NCI-H1048 (cell line): ENCODE results near the gene COL26A1.
"Not testable (repeated sequence)": the region's sequence is repeated elsewhere in the genome, so short reads cannot be mapped to it uniquely, and the experiment has no call there.

Experiments used
- DNase-seq: peaks from one replicate; lab custom pipeline; 2025; lab: John Stamatoyannopoulos, UW

COL26A1 gene

DNA sequence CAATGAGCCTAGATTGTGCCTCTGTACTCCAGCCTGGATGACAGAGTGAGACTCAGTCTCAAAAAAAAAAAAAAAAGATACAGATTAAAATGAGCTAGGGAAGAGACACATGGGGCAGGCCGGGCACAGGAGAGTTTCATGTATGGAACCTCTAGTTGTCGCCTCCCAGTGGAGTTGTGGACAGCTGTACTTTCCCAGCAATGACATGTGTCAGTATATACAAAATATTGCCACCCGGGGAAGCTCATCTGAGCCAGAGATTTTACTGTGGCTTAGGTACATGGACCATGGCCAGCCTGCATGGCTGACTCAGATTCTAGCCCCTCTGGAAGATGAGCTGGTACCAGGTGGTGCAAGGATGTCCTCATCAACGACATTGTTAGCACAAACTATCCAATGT, 87.4 kb downstream of the COL26A1 start:
- no peak for DNase-seq

DNA sequence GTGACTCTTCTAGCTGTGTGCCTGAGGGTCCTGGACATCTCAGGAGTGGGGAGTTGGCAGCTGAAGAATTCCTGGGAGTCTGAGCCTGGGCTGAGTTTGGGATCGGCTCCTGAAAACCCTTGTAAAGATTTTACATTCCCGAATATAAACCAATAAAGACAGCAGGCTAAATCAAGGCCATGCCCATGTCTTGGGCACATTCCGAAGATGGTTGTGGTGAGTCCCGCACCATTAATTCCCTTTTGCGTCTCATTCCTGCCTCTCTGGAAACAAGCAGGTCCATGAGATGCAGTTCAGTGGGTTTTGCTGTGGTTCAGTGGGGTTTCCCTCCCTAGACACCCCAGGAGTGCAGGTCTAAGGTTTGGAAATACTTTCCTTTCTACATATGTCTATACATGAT, 90.9 kb downstream of the COL26A1 start:
- no peak for DNase-seq

DNA sequence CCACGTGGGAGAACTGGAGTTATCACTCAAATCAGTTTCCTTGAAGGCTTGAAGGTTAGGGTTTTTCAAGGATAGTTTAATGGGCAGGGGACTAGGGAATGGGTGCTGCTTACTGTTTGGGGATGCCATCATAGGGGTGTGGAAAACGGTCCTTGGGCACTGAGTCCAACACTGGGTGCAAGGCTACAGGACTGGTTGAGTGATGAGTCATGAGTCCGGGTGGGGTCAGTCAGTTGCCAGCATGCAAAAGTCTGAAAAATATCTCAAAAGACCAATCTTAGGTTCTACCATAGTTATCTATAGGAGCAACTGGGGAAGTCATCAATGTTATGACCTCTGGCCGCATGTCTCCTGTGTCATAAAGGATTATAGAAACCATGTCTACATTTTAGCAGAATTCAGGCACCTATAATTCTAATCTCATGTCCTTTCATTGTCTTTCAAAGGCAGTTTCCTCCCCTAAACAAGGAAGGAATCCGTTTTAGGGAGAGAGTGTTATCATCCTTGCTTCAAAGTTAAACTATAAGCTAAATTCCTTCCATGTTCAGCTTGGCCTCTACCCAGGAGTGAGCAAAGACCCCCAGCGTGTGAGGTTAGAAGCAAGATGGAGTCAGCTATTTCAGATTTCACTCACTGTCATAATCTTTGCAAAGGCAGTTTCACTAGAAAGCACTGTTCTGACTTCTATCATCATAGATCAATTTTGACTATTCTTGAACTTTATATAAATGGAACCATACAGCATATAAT, 94.5 kb downstream of the COL26A1 start:
- no peak for DNase-seq

DNA sequence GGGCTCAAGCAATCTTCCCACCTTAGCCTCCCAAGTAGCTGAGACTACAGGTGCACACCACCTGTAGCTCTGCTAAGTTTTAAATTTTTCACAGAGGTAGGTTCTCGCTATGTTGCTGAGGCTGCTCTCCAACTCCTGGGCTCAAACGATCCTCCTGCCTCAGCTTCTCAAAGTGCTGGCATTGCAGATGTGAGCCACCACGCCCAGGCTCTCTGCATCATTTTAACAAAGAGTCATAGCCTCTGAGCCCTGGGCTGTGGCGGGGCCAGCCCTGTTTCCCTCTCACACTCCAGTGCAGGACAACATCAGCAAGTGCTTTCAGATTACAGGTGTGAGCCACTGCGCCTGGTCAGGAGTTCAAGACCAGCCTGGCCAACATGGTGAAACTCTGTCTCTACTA, 102.5 kb downstream of the COL26A1 start:
- DNase-seq = no peak

DNA sequence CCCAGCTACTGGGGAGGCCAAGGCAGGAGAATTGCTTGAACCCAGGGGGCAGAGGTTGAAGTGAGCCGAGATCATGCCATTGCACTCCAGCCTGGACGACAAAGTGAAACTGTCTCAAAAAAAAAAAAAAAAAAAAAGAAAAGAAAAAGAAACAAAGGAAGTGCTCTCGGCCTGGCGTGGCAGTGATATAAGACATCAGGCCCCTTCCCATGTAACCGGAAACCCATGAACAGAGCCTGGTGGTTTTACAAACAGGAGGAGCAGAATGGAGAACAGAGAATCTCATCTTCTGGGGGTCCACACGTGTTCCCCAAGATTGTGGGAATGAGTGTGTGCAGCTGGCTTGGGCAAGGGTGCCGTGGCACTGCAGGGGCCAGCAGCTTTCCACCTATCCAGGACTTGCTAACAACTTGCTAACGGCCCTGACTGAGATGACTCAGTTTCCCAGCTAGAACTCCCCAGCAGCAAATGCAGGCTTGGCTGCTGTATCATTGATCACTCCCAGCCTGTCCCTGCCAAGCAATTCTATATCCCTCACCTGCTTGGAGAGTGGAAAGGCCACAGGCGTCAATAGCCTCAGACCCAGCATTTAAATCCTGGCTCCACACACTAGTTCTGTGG, 103.0 kb downstream of the COL26A1 start:
- no peak for DNase-seq

DNA sequence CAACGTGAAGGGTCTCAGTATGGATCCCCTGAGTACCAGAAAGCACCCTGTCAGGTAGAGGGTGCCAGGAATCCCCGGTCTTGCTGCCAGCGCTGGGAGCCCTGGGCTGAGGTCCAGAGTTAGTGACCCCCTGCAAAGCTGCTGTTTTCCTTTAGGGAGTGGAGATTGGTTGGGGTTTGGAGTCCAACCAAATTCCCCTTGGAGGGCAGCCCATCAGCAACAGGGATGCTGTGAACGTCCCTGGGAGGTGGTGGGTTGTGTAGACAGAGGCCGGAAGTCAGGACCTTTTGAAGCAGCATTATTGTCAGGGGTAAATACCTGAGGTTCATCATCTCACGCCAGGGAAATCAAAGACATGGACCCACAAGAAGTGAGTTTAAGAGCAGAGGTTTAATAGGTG, 104.2 kb downstream of the COL26A1 start:
- DNase-seq = no peak

DNA sequence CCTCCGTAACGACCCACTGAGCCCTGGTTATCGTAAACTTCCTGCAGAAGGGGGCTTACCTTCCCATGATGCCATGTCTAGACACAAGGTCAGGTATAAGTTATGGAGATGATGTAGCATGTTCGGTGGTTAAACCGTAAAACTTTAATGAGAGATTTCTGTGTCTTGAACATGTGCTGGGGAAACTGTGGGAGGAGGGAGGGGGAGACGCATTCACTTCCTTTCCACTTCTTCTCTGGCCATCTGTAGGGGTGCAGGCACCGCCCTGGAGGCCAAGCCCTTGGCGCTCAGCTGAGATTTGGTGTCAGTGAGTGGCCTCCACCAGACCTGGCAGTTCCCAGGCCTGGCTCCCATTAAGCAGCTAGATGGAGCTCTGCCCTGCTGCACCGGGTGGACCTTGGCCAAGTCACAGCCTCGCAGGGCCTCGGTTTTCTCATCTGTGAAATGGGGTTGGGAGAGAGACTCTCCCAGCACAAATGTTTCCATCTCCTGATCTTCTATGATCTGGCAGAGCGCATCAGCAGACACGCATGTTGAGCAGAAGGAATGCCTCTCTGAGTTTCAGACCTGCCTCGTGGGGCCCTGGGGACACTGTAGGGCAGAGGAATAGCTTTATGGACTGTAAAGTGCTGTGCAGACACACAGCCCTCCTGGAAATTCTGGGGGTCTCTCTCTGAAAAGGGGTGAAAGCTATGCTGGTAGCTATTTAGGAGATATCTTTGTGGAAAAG, 106.0 kb downstream of the COL26A1 start:
- DNase-seq = no peak

DNA sequence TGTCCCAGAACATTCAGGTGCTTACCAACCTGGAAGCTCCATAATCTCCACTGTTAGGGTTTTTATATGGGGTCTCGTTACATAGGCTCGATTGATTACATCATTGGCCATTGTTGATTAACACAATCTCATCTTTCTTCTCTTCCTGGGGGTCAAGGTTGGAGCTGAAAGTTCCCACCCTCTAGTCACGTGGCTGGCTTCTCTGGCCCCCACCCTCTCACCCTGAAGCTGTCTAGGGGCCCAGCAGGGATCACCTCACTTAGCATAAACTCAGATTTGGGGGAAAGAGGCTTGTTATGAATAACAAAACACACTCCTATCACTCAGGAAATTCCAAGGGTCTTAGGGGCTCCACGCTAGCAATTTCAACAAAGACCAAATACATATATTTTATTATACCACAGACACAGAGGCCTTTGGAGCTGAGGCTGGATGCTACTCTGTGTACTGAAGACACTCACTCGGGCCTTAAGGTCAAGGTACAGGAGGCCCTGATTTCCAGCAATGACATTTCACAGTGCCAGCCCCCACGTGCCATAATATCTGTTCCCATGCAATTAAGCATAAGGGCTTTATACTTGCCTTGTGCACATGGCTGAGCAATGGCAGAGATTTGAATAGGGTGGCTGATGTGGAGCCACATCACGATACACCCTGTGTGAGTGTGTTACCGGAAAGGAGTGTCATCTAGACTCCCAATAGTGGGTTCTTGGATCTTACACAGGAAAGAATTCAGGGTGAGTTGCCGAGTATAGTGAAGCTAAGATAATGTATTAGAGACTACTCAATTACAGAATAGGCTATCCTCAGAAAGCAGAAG, 108.2 kb downstream of the COL26A1 start:
- no peak for DNase-seq

DNA sequence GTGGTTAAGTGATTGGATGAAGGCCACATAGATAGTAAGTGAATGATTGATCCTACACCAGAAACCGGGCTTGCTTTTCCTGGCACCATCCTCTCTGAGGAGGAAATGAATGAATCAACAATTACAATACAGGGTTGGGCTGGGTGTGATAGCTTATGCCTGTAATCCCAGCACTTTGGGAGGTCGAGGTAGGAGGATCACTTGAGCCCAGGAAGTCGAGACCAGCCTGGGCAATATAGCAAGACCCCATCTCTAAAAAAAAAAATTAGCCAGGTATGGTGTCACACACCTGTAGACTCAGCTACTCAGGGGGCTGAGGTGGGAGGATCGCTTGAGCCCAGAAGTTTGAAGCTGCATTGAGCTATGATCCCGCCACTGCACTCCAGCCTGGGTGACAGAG, 111.5 kb downstream of the COL26A1 start:
- no peak for DNase-seq

DNA sequence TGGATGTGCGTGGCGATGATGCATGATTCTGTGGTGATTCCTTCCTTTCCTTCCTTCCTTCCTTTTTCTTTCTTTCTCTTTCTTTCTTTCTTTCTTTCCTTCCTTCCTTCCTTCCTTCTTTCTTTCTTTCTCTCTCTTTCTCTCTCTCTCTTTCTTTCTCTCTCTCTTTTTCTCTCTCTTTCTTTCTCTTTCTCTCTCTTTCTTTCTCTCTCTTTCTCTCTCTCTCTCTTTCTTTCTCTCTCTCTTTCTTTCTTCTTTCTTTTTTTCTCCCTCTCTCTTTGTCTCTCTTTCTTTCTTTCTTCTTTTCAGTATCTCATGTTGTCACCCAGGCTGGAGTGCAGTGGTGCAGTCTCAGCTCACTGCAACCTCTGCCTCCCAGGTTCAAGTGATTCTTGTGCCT, 113.0 kb downstream of the COL26A1 start:
- DNase-seq = not testable (repeated sequence)

DNA sequence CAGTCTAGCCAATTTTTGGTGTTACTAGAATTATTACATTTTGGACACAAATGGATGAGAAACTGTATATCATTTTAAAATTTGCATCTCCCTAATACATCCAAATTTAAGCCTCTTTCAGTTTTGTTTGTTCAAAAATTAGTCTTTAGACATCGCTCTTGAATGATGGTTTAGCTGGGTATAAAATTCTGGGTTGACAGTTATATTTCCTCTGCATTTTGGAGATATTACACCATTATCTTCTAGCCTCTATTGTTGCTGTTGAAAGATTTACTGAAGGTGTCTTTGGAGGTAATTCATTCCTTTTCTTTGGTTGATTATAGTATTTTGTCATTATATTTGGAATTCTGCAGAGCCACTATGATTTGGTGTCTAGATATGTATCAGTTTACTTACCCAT, 116.5 kb downstream of the COL26A1 start:
- DNase-seq = no peak

DNA sequence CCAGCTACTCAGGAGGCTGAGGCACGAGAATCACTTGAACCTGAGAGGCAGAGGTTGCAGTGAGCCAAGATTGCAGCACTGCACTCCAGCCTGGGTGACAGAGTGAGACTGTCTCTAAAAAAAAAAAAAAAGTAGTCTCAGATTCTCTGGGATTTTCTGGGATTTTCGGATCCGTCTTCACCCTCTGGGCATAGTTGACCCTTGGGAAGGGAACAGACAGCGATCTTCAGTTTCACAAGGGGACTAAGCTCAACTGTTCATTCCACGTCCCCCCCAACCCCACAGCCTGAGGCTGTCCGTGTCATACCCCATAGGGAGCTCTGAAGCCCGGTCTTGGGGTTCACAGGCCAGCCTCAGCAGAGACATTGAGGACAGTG, 123.4 kb downstream of the COL26A1 start:
- not testable (repeated sequence) for DNase-seq

DNA sequence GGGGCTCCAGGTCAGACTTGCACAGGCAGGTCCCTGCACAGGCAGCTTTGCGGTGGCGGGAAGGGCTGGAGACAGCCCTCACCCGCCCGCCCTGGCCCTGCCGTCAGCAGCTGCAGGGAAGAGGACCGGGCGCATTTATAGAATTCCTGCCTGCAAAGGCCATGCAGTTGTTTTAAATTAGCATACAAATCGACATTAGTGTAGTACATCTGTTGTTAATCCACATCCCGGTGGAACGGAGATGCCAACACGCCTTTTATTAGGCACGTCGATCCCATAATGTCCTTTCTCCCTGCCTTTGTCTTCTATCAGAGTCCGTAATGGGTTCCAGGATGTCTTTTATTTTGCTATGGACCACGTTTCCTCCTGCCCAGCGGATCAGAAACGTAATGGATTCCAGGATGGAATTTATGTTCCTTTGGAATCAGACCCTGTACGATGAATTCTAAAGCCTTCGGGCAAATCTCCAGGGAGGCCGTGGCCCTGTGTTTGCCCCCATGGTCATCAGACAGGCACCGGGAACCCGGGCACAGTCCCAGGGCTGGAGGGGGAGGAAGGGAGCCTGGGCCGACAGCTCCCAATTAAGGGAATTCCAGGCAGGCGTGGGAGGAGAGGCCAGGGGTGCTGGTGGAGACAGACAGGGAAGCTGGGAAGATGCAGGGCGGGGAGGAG, 123.9 kb downstream of the COL26A1 start:
- DNase-seq = no peak

DNA sequence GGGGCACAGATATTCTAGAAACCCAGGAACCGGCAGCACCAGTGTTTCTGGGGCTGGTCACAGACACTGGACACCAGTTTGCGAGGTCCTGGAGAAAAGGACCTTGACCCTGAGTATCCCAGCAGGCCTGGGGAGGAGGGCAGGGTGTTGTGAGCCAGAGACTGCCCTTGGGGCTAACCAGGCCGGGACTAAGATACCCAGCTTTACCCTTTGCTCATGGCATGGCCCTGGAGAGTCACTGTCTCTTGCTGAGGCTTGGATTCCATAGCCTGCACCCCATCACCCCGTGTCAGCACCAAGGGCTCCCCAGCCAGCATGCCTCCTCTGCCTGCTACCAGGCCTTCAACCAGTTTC, 124.4 kb downstream of the COL26A1 start:
- no peak for DNase-seq

DNA sequence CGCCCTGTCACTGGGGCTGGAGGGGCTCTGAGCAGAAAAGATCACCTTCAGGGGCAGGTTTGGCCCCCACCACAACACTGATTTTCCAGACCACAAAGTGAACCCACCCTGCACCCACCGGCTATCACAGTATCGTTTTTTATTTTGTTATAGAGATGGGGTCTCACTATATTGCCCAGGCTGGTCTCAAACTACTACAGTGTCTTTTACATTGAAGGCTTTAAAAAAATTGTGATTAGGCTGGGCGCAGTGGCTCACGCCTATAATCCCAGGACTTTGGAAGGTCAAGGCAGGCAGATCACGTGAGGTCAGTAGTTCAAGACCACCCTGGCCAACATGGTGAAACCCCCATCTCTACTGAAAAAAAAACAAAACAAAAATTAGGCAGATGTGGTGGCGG, 125.1 kb downstream of the COL26A1 start:
- DNase-seq = no peak

DNA sequence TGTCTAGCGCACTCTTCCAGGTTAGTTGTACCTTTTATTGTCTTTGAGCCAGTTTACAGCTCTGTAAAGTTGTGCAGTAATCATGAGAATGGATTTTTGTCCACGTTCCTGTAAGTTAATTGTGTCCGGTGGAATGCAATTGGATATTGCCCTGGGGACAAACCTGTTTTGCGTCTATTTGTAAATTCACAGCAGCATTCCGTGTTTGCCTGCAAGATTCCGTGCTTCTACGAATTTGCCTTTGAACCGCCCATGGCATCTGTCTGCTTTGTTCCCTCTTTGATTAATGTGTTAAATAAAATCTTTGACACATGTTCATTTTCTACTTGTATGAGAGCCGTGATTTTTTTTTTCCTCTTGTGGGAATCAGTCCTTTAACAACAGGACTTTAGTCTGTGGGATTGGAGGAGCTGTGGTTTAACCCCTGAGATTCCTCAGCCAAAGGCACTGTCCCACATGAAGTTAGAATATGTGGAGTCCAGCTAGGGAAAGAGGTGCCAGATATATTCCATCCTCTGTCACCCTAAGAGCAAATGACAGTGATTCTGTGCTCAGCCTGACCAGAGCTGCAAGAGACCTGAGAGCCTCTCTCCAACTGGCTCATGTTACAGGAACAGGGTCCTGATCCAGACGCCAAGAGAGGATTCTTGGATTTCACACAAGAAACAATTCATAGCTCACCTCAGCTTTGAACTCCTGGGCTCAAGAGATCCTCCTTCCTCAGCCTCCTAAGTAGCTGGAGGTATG, 126.3 kb downstream of the COL26A1 start:
- DNase-seq = peak; percentile 11

DNA sequence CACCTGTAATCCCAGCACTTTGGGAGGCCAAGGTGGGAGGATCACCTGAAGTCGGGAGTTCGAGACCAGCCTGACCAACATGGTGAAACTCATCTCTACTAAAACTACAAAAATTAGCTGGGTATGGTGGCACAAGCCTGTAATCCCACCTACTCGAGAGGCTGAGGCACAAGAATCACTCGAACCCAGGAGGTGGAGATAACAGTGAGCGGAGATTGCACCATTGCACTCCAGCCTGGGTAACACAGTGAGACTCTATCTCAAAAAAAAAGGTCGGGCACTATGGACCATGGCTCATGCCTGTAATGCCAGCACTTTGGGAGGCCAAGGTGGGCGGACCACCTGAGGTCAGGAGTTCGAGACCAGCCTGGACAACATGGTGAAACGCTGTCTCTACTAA, 127.8 kb downstream of the COL26A1 start:
- not testable (repeated sequence) for DNase-seq

DNA sequence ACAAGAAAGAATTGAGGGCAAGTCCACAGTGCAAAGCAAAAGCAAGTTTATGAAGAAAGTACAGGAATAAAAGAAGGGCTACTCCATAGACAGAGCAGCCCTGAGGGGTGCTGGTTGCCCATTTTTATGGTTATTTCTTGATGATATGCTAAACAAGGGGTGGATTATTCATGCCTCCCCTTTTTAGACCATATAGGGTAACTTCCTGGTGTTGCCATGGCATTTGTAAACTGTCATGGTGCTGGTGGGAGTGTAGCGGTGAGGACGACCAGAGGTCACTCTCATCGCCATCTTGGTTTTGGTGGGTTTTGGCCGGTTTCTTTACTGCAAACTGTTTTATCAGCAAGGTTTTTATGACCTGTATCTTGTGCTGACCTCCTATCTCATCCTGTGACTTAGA, 128.8 kb downstream of the COL26A1 start:
- DNase-seq = not testable (repeated sequence)

DNA sequence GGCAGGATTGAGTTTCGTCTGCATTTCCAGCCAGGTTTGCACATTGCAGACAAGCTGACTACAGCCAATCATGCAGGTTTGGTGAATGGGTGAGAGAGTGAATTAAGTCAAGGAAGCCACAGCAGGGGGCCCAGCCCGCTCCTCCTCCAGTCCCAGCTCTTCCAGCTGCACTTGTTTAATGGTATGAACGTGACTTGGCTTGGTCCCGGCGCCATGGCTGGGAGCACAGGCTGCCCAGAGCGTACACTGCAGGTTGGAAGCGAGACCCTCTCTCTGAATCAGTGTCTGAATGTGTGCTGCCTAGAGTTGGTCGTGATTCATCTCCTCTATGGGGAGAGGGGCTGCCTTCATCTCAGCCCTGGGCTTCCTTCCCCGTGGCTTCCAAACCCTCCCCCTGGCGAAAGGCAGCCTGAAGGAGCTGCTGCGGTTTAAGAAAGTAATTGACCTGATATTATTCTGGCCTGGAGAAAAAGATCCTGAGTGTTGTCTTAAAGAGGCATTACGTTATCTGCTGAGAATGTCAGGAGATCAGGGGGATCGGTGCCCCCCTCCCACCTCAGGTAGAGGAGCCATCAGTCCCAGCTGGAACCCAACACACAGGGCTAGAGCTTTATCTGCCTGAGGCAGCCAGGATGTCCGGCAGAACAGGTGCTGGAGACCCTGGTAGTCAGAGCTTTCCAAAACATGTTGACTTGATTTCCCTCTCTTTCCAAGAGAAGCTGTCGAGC, 132.1 kb downstream of the COL26A1 start:
- DNase-seq = no peak

DNA sequence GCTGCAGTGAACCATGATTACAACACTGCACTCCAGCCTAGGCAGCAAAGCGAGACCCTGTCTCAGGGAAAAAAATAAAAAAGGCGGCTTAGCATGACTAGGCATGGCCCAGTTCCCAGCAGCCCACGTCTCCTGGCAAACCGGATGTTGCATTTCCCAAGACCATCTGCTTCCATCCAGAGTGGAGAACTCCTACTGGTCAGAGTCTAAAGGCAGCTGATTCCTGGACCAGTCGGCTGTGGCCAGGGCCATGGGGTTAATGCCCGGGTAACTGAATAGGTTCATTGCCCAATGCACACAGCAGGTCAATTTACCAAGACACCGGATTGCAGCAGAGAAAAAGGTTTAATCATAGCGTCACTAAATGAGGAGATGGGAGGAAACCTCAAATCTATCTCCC, 133.3 kb downstream of the COL26A1 start:
- DNase-seq = no peak

DNA sequence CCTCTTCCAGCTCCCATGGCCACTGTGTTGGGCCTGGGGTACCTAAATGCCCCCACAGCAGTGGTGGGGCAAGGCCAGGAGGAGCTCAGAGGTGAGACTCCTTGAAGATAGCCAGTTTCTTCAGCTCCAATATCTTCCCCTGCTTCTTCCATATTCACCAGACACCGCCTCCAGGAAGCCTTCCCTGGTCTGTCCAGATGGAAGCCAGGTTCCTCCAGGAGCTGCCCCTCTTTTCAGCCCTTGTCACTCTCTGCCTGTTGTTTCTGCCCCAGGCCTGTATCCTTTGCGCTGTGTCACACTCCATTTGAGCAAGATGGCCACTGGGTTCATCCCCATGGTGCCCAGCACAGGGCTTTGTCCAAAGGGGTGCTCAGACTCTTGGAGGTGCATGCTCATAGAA, 138.7 kb downstream of the COL26A1 start:
- no peak for DNase-seq
